Spleen (tissue), 11 donors: Measurements from ENCODE around the gene KLC3. TPM values are rescaled to one million over a fixed set of nuclear protein-coding genes. Genes with fewer than 3 reads are reported as not detected.
A peak's percentile ranks its signal among the peaks of the same experiment; 100 is the strongest.

ENCODE experiments used
- DNase-seq: peaks from one replicate; pipeline ENCODE4 v3.0.0-alpha.2; 2020
- H3K27ac ChIP-seq, 8 donors: fragments of 200-600 bp; sonication (generic) in 7 of 8; 1 replicate in 4 of 8; 2 replicates in 4 of 8; pipeline versions ENCODE4 v1.5.0 to v1.8.0; 2016 to 2021; ENCODE audit warnings: inconsistent platforms in 4 of 8, mild to moderate bottlenecking in 4 of 8, moderate library complexity in 1 of 8
- H3K27me3 ChIP-seq, 7 donors: fragments of 200-600 bp; sonication (generic) in 6 of 7; replicated peaks in 1 of 7; 1 replicate in 4 of 7; 2 replicates in 3 of 7; pipeline versions ENCODE4 v1.5.0 to v1.8.0; 2016 to 2021; ENCODE audit warnings: inconsistent platforms in 3 of 7, mild to moderate bottlenecking in 1 of 7
- H3K36me3 ChIP-seq, 6 donors: fragments of 200-600 bp; sonication (generic) in 5 of 6; 1 replicate in 4 of 6; 2 replicates in 2 of 6; pipeline versions ENCODE4 v1.5.0 to v1.8.0; 2016 to 2021; ENCODE audit warnings: inconsistent platforms in 2 of 6
- H3K4me1 ChIP-seq, 6 donors: fragments of 200-600 bp; sonication (generic) in 5 of 6; 1 replicate in 3 of 6; 2 replicates in 3 of 6; pipeline versions ENCODE4 v1.5.0 to v1.8.0; 2016 to 2021; ENCODE audit warnings: inconsistent platforms in 3 of 6
- H3K4me3 ChIP-seq, 8 donors: fragments of 200-600 bp; sonication (generic) in 7 of 8; 1 replicate in 4 of 8; 2 replicates in 4 of 8; pipeline versions ENCODE4 v1.5.0 to v1.8.0; 2016 to 2021; ENCODE audit warnings: inconsistent platforms in 4 of 8, mild to moderate bottlenecking in 4 of 8, moderate library complexity in 2 of 8
- H3K9me3 ChIP-seq, 8 donors: fragments of 200-600 bp; sonication (generic) in 7 of 8; 1 replicate in 4 of 8; 2 replicates in 4 of 8; pipeline versions ENCODE4 v1.5.0 to v1.8.0; 2016 to 2021; ENCODE audit warnings: inconsistent platforms in 4 of 8
- POLR2A ChIP-seq, 3 donors: fragments of 450-650 bp; IDR thresholded peaks; one replicate each; pipeline ENCODE4 v1.5.1; 2017; ENCODE audit warnings: antibody characterized with exemption in 3 of 3, mild to moderate bottlenecking in 1 of 3
- POLR2AphosphoS5 ChIP-seq, 3 donors: sonication (generic); formaldehyde crosslinking; IDR thresholded peaks; one replicate each; pipeline ENCODE4 v1.5.1; 2017; ENCODE audit warnings: antibody characterized with exemption in 3 of 3
- WGBS, 5 donors: extraction: QIAGEN DNeasy Blood & Tissue Kit in 3 of 5; methylation state at CpG; one replicate each; pipeline versions ENCODE4 v1.1.5 to v1.1.7; 2013 to 2018; 5-methylcytosine and 5-hydroxymethylcytosine counted together
- intact Hi-C: fragments of 100-400 bp; cut with DNase I; formaldehyde crosslinking; loops from one replicate; pipeline ENCODE4 v1.15.0; 2023; ENCODE audit warnings: low total_unique reads
- polyA plus RNA-seq, 3 donors: library from polyadenylated mRNA; stranded (reverse); fragments of 200-250 nt; gene quantifications; one replicate each; pipeline ENCODE4 v1.2.1, GENCODE V29; 2013
- total RNA-seq, 7 donors: library from RNA; depleted of rRNA in 3 of 7; stranded (reverse); fragments of >200 nt in 3 of 7; fragmentation: NEBNext Ultra II Directional in 4 of 7; extraction: Animal tissue kit (Norgen Biotek cat#: 25700) in 4 of 7; gene quantifications; one replicate each; pipeline versions ENCODE4 v1.1.0 to v1.2.1, GENCODE V29; 2016 to 2021
- TF ChIP-seq, protein P1 (sequence below), 11 experiments: fragments of 200-600 bp in 7 of 11; fragments of 450-650 bp in 4 of 11; sonication (generic) in 4 of 11; IDR thresholded peaks in 8 of 11; conservative IDR thresholded peaks in 3 of 11; 1 replicate in 7 of 11; 2 replicates in 4 of 11; pipeline versions ENCODE4 v1.4.0 to v1.8.0; 2016 to 2021; ENCODE audit warnings: antibody characterized with exemption in 11 of 11, inconsistent platforms in 4 of 11, mild to moderate bottlenecking in 1 of 11
- donor health status: healthy with polysubstance abuse.
- donor health status: DM: no; HTN: no; CAD: no; lungs with moderate emphysema.
- donor health status: DM: no; HTN: no; CAD: no.
- donor health status: Bipolar disorder and iron deficiency.
- donor health status: healthy.
- donor health status: DM: no; HTN: no; CAD: no.
- donor health status: DM: yes; HTN: yes; CAD: no.

KLC3 gene
- total and polyA plus RNA-seq, 10 donors, result 0.05 to 0.87 (median 0.08) TPM; not detected in 6

DNA sequence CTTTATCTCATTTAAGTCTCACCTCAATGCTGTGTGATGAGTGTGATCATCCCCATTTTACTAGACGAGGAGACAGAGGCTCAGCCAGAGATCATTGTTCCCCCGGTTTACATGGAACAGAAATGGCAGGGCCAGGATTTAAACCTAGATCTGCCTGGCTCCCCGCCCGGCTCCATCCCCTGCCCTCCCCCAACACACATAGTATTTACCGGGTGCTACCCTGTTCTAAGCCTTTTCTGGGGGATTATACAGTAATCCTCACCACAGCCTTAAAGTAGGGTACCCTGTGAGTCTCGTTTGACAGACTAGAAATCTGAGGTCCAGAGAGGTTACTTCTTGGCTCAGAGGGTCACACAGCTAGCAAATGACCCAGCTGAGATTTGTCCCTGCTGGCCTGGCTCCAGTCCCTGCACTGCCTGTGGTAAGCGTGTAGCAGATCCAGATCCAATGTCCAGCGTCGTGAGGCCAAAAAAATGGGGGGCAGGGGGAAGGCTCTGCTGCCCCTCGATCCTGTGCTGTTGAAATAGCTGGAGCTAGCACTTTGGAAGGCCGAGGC lies 3.8 kb upstream of the KLC3 start:
- 75 to 77% (median 77%) methylated on average over 11 of the region's 11 CpGs for WGBS, 5 donors
- intact Hi-C loops, result no loop called here
- H3K4me3 ChIP-seq, result no peak overlapping the region

DNA sequence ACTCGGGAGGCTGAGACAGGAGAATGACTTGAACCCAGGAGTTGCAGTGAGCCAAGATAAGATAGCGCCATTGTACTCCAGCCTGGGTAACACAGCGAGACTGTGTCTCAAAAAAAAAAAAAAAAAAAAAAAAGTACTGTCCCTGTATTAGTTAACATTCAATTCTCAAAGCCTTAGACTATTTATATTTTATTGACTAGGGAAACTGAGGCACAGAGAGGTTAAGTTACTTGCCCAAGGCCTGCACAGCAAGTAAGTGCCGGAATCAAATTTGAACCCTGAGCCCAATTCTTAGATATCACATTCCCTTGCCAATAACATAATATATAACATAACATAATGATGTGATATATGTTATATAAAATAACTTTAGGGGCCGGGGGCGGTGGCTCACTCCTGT lies 921 bp upstream of the KLC3 start:
- intact Hi-C loops, result no loop called here
- TF ChIP-seq POLR2A (IDR thresholded peaks at IDR 0.05), result no peak
- TF ChIP-seq, protein P1, sequence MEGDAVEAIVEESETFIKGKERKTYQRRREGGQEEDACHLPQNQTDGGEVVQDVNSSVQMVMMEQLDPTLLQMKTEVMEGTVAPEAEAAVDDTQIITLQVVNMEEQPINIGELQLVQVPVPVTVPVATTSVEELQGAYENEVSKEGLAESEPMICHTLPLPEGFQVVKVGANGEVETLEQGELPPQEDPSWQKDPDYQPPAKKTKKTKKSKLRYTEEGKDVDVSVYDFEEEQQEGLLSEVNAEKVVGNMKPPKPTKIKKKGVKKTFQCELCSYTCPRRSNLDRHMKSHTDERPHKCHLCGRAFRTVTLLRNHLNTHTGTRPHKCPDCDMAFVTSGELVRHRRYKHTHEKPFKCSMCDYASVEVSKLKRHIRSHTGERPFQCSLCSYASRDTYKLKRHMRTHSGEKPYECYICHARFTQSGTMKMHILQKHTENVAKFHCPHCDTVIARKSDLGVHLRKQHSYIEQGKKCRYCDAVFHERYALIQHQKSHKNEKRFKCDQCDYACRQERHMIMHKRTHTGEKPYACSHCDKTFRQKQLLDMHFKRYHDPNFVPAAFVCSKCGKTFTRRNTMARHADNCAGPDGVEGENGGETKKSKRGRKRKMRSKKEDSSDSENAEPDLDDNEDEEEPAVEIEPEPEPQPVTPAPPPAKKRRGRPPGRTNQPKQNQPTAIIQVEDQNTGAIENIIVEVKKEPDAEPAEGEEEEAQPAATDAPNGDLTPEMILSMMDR (IDR thresholded peaks at IDR 0.05 in 8 of 11, conservative IDR thresholded peaks at IDR 0.05 in 3 of 11), result no peak
- TF ChIP-seq POLR2AphosphoS5 (IDR thresholded peaks at IDR 0.05), result no peak
- no peaks in the 10 kb centered on the region for H3K9me3 ChIP-seq
- no peak for DNase-seq
- no peak overlapping the region for H3K4me3 ChIP-seq
- H3K27ac ChIP-seq, result no peak overlapping the region
- peaks cover 0 to 18% (median 10%) of the 10 kb centered on the region in 6 donors for H3K4me1 ChIP-seq
- 84 to 91% (median 88%) methylated on average over 6 of the region's 6 CpGs for WGBS, 5 donors
- peaks cover 0 to 70% (median 26%) of the 10 kb centered on the region in 7 donors for H3K27me3 ChIP-seq
- no peaks in the 10 kb centered on the region for H3K36me3 ChIP-seq

More for the DNA sequence above, 3.8 kb upstream of the KLC3 start:
- Histone ChIP-seq H3K27ac (no peak overlapping the region), H3K27me3 (peaks cover 0 to 50% (median 26%) of the 10 kb centered on the region in 7 donors), H3K4me1 (peaks cover 0 to 18% (median 10%) of the 10 kb centered on the region in 6 donors), H3K9me3 (no peaks in the 10 kb centered on the region), H3K36me3 (no peaks in the 10 kb centered on the region)
- no peak for DNase-seq
- TF ChIP-seq POLR2AphosphoS5 (IDR thresholded peaks at IDR 0.05) (no peak), POLR2A (IDR thresholded peaks at IDR 0.05) (no peak)
- TF ChIP-seq, protein P1 (IDR thresholded peaks at IDR 0.05 in 8 of 11, conservative IDR thresholded peaks at IDR 0.05 in 3 of 11), result no peak

DNA sequence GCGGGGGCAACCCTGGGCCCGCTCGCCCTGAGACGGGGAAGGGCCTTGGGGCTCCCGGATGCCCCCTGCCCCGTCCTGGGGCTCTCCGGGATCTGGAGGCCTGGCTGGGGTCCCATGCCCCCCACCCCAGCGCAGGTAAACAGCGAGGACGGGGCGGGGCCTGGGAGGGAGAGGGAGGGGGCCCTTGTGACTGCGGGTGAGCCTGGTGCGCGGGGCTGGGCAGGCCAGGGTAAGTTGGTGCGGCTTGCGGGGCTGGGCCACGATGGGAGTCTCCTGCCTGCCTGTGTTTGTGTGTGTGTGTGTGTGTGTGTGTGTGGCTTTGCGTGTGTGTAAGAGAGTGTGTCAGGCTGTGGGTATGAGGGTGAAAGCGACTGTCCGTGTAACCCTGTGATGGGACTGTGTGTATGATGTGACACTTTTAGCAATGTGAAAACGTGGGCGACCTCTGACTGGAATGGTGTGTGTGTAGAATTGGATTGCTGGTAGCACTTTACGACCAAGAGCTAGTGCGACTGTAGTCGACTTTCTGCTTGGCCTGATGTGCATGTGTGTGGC lies 426 bp downstream of the KLC3 start:
- peaks cover 0 to 18% (median 10%) of the 10 kb centered on the region in 6 donors for H3K4me1 ChIP-seq
- TF ChIP-seq, protein P1 (IDR thresholded peaks at IDR 0.05 in 8 of 11, conservative IDR thresholded peaks at IDR 0.05 in 3 of 11), result no peak
- no peak for TF ChIP-seq POLR2AphosphoS5 (IDR thresholded peaks at IDR 0.05)
- no peak for TF ChIP-seq POLR2A (IDR thresholded peaks at IDR 0.05)
- peaks cover 0 to 83% (median 26%) of the 10 kb centered on the region in 7 donors for H3K27me3 ChIP-seq
- WGBS, 5 donors, result 16 to 24% (median 21%) methylated on average over 13 to 25 of the region's 25 CpGs
- intact Hi-C loops, result no loop called here
- no peaks in the 10 kb centered on the region for H3K36me3 ChIP-seq
- no peaks in the 10 kb centered on the region for H3K9me3 ChIP-seq
- H3K27ac ChIP-seq, result no peak overlapping the region
- no peak for DNase-seq
- peak overlapping the region in 5 of 8 donors; percentile 17 to 63 (median 24) for H3K4me3 ChIP-seq

DNA sequence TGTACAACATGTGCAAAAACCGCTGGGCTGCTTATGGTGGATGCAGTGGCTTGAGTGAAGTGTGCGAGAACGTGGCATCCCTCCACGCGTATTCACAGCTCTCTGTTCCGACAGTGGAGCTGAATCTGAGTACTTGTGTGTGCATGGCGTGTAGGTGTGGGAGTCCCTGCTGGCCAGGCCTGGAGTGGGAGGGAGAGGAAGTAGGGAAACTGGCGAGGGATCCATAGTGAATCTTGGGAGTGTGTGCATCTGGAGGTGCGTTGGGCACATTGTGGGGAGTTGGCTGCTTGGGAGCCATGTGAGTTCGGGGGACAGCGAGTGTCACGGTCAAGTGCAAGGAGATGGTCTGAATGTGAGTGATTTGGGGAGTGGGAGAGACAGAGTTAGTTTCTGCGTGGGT lies 2.4 kb downstream of the KLC3 start:
- Histone ChIP-seq H3K36me3 (no peaks in the 10 kb centered on the region), H3K27me3 (peaks cover 0 to 91% (median 31%) of the 10 kb centered on the region in 7 donors), H3K9me3 (no peaks in the 10 kb centered on the region), H3K27ac (no peak overlapping the region), H3K4me1 (peaks cover 0 to 18% (median 10%) of the 10 kb centered on the region in 6 donors), H3K4me3 (no peak overlapping the region)
- DNase-seq, result no peak
- intact Hi-C loops, result no loop called here
- TF ChIP-seq, protein P1 (IDR thresholded peaks at IDR 0.05 in 8 of 11, conservative IDR thresholded peaks at IDR 0.05 in 3 of 11), result no peak
- TF ChIP-seq POLR2A (IDR thresholded peaks at IDR 0.05) (no peak), POLR2AphosphoS5 (IDR thresholded peaks at IDR 0.05) (no peak)
- 70 to 77% (median 75%) methylated on average over 13 of the region's 13 CpGs for WGBS, 5 donors
